Thyroid gland (tissue), 4 donors: Measurements from ENCODE around the gene TMEM258. TPM values are rescaled to one million over a fixed set of nuclear protein-coding genes. Genes with fewer than 3 reads are reported as not detected.

Experiments used
- DNase-seq, 2 donors: peaks; one replicate each; pipeline ENCODE4 v3.0.0-alpha.2; 2019
- H3K27ac ChIP-seq, 3 donors: fragments of 200-600 bp; sonication (generic); 1 replicate in 2 of 3; 2 replicates in 1 of 3; pipeline ENCODE4 v1.5.1; 2016 to 2019; ENCODE audit warnings: mild to moderate bottlenecking in 1 of 3, moderate library complexity in 1 of 3
- H3K27me3 ChIP-seq: fragments of 200-600 bp; sonication (generic); one replicate; pipeline ENCODE4 v1.5.1; 2019
- H3K36me3 ChIP-seq, 2 donors: fragments of 200-600 bp; sonication (generic); one replicate each; pipeline ENCODE4 v1.5.1; 2016 to 2019
- H3K4me1 ChIP-seq, 2 donors: fragments of 200-600 bp; sonication (generic); one replicate each; pipeline ENCODE4 v1.5.1; 2017 to 2019
- H3K4me3 ChIP-seq, 3 donors: fragments of 200-600 bp; sonication (generic); replicated peaks in 1 of 3; 1 replicate in 2 of 3; 2 replicates in 1 of 3; pipeline ENCODE4 v1.5.1; 2016; ENCODE audit warnings: mild to moderate bottlenecking in 1 of 3
- H3K9me3 ChIP-seq: fragments of 200-600 bp; sonication (generic); one replicate; pipeline ENCODE4 v1.5.1; 2017
- POLR2A ChIP-seq, 2 donors: fragments of 450-650 bp; IDR thresholded peaks; one replicate each; pipeline ENCODE4 v1.6.1; 2017; ENCODE audit warnings: antibody characterized with exemption in 2 of 2, mild to moderate bottlenecking in 2 of 2, moderate library complexity in 1 of 2
- WGBS, 2 donors: methylation state at CpG; one replicate each; pipeline ENCODE4 v1.1.5; 2017; 5-methylcytosine and 5-hydroxymethylcytosine counted together
- intact Hi-C: fragments of 100-400 bp; cut with DNase I; formaldehyde crosslinking; loops from one replicate; pipeline ENCODE4 v1.15.1; 2023
- total RNA-seq, 4 donors: library from RNA; depleted of rRNA; stranded (reverse); fragments of >200 nt; gene quantifications; one replicate each; pipeline ENCODE4 v1.2.3, GENCODE V29; 2016
- TF ChIP-seq, protein P1 (sequence below), 6 experiments: fragments of 200-600 bp in 3 of 6; fragments of 450-650 bp in 3 of 6; sonication (generic) in 3 of 6; IDR thresholded peaks; one replicate each; pipeline ENCODE4 v1.5.1; 2016 to 2019; ENCODE audit warnings: antibody characterized with exemption in 6 of 6, mild to moderate bottlenecking in 2 of 6, inconsistent platforms in 1 of 6, moderate library complexity in 1 of 6

TMEM258 gene
- total RNA-seq, 4 donors from 2014 or later, result 28.0 to 57.9 (median 48.1) TPM

DNA sequence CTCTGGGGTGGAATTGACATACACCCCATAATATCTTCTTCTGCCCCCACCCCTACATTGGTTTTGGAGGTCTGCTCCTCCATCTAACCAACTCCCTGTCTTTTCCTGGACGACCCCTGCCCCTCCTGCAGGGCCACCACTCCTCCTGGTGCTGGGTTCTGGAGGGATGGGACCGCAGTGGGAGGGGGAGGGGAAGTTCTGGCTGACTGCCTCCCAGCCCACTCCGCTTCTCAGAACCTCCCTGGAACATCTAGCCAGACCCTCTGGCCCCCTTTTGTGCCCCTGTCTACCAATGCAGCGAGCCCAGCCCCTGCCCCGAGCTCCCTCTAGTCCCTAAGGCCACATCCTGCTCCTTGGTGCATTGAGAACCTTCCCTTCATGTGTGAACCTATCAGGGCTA is 38.7 kb downstream of the TMEM258 start:
- Histone ChIP-seq H3K27me3 (no peaks in the 10 kb centered on the region), H3K4me1 (peaks cover 5 to 8% of the 10 kb centered on the region in 2 donors), H3K4me3 (no peak overlapping the region), H3K36me3 (no peaks in the 10 kb centered on the region), H3K27ac (no peak overlapping the region), H3K9me3 (no peaks in the 10 kb centered on the region)
- 82 to 83% methylated on average over 5 of the region's 5 CpGs for WGBS, 2 donors
- intact Hi-C loops, result no loop called here
- TF ChIP-seq, protein P1, sequence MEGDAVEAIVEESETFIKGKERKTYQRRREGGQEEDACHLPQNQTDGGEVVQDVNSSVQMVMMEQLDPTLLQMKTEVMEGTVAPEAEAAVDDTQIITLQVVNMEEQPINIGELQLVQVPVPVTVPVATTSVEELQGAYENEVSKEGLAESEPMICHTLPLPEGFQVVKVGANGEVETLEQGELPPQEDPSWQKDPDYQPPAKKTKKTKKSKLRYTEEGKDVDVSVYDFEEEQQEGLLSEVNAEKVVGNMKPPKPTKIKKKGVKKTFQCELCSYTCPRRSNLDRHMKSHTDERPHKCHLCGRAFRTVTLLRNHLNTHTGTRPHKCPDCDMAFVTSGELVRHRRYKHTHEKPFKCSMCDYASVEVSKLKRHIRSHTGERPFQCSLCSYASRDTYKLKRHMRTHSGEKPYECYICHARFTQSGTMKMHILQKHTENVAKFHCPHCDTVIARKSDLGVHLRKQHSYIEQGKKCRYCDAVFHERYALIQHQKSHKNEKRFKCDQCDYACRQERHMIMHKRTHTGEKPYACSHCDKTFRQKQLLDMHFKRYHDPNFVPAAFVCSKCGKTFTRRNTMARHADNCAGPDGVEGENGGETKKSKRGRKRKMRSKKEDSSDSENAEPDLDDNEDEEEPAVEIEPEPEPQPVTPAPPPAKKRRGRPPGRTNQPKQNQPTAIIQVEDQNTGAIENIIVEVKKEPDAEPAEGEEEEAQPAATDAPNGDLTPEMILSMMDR (IDR thresholded peaks at IDR 0.05), result no peak
- no peak for TF ChIP-seq POLR2A (IDR thresholded peaks at IDR 0.05)
- no peak for DNase-seq

GRCh38 chr11:61752925-61753521 is 39.4 kb downstream of the TMEM258 start:
- H3K27me3 ChIP-seq, result no peaks in the 10 kb centered on the region
- H3K36me3 ChIP-seq, result no peaks in the 10 kb centered on the region
- TF ChIP-seq POLR2A (IDR thresholded peaks at IDR 0.05), result no peak
- TF ChIP-seq, protein P1 (IDR thresholded peaks at IDR 0.05), result no peak
- no peaks in the 10 kb centered on the region for H3K9me3 ChIP-seq
- H3K4me3 ChIP-seq, result peak overlapping the region in 1 of 3 donors; percentile 23
- peaks cover 5 to 11% of the 10 kb centered on the region in 2 donors for H3K4me1 ChIP-seq
- WGBS, 2 donors, result 42 to 55% methylated on average over 14 to 17 of the region's 17 CpGs
- DNase-seq, result no peak
- no peak overlapping the region for H3K27ac ChIP-seq
- intact Hi-C loops, result no loop called here

DNA sequence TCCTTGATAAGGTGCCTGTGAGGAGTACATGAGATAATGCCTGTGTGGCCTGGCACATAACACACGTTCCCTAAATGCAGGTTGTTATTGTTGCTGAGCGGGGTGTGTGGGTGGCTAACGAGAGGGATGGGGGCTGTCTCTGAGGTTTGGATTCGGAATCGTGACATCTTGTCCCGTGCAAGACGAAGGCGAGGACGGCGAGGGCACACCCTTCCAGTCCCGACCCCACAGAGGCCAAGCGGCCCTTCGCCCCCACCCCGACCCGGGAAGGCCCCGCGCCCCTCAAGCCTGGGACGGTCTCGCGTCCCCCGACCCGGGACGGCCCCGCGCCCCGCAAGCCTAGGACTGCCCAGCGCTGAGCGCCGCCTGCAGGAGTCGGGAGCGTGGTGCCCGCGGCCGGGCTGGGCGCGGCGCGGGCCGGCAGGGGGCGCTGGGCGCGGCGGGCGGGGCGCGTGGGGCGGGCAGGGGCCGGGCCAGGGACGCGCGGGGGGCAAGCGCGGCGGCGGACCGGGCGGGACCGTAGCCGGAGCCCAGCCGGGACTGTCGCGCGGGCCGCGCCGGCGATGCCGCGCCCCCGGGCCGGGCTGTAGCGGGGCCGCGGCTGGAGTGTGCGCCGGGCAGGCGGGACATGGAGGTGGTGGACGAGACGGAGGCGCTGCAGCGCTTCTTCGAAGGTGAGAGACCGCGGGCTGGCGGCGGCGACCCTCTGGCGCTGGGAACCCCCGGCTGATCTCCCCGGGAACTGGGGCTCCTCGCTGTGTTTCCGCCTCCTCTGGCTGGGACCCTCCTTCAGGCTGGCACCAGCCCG is 40.1 kb downstream of the TMEM258 start, which contains the start of gene MYRF:
TSS of gene MYRF (plus strand) at position 520 of the 808 bp plus-strand sequence. CDS start at position 629, 109 bp downstream.
- Histone ChIP-seq H3K27ac (no peak within 1 kb of the TSS), H3K4me1 (peaks cover 5 to 14% of the 10 kb centered on the region in 2 donors), H3K36me3 (no peaks in the 10 kb centered on the region), H3K9me3 (no peaks in the 10 kb centered on the region), H3K27me3 (no peaks in the 10 kb centered on the region), H3K4me3 (peak within 1 kb of the TSS in 1 of 3 donors; percentile 23)
- TF ChIP-seq, protein P1 (IDR thresholded peaks at IDR 0.05), result peak in 3 of 6 experiments; percentile 58 to 74 (median 60)
- TF ChIP-seq POLR2A (IDR thresholded peaks at IDR 0.05), result no peak
- 6 to 8% methylated on average over 8 to 12 of the region's 93 CpGs for WGBS, 2 donors
- peak; percentile 52 to 58 for DNase-seq
- intact Hi-C loops, result no loop called here

- DNase-seq, result no peak
- H3K9me3 ChIP-seq, result no peaks in the 10 kb centered on the region
- H3K4me3 ChIP-seq, result no peak overlapping the region
- TF ChIP-seq, protein P1 (IDR thresholded peaks at IDR 0.05), result no peak
- no peak for TF ChIP-seq POLR2A (IDR thresholded peaks at IDR 0.05)
- no peaks in the 10 kb centered on the region for H3K36me3 ChIP-seq
- H3K4me1 ChIP-seq, result peaks cover 5 to 14% of the 10 kb centered on the region in 2 donors
- no peak overlapping the region for H3K27ac ChIP-seq
- intact Hi-C loops, result no loop called here
- 84 to 87% methylated on average over 14 of the region's 14 CpGs for WGBS, 2 donors
- no peaks in the 10 kb centered on the region for H3K27me3 ChIP-seq
Measured at GRCh38 chr11:61751384-61751783, 41.0 kb downstream of the TMEM258 start.
